HCEC 1CT (cell line): ENCODE data around the gene CEACAM19.
"Not testable (repeated sequence)": the region's sequence is repeated elsewhere in the genome, so short reads cannot be mapped to it uniquely, and the experiment has no call there.

Experiments used
- DNase-seq: peaks from one replicate; pipeline ENCODE4 v3.0.0-alpha.2; 2017

CEACAM19 gene

DNA sequence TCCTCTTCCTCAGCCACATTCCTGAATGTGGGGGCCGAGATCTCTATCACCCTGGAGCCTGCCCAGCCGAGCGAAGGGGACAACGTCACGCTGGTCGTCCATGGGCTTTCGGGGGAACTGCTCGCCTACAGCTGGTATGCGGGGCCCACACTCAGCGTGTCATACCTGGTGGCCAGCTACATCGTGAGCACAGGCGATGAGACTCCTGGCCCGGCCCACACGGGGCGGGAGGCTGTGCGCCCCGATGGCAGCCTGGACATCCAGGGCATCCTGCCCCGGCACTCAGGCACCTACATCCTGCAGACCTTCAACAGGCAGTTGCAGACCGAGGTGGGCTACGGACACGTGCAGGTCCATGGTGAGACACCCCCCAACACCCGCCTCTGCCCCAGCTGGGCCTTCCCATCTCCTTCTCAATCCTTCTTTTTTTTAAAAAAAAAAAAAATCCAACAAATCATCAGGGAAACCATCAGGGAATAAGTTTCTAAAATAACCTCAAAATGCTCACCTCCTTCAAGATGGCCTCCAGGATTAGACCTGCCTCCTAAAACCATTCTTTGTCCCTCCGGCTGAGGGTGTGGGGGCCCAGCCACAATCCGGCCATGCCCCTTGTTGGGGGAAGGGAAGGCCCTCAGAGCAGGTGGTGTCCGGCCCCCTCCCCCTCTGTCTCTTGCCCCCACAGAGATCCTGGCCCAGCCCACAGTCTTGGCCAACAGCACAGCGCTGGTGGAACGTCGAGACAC, 32.2 kb downstream of the CEACAM19 start:
- DNase-seq: no peak

- no peak for DNase-seq
Measured at GRCh38 chr19:44704982-44705381, 33.7 kb downstream of the CEACAM19 start.

- DNase-seq: no peak
Measured at GRCh38 chr19:44705502-44706010, 34.3 kb downstream of the CEACAM19 start.

DNA sequence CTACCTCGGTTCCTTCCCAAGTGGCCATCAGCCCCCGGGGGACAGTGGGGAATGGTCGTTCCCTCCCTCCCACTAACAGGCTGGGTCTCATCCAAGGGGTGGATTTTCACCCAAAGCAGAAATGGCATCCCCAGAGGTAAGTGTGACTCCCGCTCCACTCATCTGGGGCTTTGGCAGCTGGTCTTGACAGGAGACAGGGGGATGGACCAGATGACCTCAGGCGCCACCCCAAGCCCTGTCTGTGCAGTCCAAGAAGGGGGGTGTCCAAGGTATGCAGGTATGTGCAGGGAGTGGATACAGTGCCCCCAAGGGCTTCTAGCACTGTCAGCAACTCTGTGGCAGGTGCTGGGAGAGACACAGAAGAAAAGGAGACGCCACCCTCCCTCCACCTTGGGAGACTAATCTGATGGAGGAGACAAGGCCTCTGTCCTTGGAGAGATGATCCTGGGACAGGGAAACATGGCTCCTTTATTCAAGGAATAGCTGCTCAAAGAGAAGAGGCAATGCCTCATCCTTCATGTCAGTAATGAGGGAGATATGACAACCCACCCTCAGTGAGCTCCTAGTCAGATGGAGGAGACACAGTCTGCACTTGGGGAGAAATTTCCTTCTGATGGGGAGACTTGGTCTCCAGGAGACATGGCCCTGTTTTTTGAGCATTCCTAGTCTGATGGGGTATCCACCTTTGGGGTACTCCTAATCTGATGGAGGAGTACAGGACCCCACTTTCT, 35.4 kb downstream of the CEACAM19 start:
- no peak for DNase-seq

DNA sequence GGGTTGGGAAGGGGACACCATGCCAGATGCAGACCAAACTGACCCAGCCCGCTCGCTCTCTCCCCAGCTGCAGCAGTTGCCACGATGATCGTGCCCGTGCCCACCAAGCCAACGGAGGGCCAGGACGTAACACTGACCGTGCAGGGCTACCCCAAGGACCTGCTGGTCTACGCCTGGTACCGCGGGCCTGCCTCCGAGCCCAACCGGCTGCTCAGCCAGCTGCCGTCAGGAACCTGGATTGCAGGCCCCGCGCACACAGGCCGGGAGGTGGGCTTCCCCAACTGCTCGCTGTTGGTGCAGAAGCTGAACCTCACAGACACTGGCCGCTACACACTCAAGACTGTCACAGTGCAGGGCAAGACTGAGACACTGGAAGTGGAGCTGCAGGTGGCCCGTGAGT, 36.5 kb downstream of the CEACAM19 start:
- no peak for DNase-seq

GRCh38 chr19:44708940-44709339, 37.7 kb downstream of the CEACAM19 start:
- DNase-seq: no peak

GRCh38 chr19:44709434-44710266, 38.4 kb downstream of the CEACAM19 start:
- not testable (repeated sequence) for DNase-seq

DNA sequence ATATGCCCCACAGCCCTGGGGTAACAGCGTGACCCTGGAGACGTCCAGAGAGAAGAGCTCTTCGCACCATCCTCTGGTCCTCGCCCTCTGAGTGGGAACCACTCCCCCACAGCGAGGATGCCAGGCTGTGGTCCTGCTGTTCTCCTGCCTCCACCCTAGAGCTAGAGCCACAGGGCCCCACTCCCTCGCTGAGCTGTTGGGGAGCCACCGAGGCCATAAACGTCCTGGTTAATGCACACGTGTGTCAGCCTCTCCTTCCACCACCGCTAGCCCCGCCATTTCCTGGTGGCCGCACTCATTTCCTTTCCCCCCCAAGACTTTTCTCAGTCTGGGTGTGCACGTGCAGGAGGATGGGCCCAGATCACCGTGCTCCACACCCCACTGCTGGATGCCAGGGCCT, 39.2 kb downstream of the CEACAM19 start:
- no peak for DNase-seq

GRCh38 chr19:44712864-44713515, 41.7 kb downstream of the CEACAM19 start:
- peak; percentile 45 for DNase-seq

DNA sequence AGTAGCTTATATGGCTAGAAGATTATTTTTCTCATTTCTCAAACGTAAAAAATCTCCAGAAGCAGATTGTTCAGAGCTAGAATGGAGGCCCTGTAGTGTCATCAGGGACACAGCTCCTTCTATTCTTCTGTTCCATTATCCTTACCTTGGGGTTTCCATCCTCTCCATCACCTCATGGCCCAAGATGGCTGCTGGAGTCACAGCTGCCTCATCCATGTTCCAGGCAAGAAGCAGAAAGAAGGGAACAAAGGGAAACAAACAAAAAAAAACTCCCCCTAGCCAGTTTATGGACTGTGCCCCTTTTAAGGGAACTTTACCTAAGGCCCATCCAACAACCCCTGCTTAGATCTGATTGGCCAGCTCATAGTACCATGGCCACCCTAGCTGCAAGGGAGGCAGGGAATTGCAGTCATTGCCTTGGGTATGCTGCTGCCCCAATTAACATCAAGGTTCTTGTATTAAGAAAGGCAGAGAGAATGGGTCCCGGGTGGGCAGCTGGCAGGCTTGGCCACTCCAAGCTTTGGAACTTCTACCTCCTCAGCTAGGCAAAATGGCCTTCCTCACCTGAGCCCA, 43.4 kb downstream of the CEACAM19 start:
- DNase-seq: no peak

DNA sequence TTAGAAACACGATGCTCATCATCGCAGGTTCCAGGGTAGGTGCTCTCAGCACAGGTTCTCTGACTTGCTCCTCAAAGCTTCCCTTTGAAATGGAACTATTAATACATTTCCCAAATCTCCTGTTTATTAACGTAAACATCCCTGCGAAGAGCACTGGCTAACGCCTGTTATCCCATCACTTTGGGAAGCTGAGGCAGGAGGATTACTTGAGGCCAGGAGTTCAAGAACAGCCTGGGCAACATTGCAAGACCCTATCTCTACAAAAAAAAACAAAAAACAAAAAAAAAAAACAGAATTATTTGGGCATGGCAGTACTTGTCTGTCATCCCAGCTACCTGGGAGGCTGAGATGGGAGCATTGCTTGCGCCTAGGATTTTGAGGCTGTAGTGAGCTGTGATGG, 46.3 kb downstream of the CEACAM19 start:
- no peak for DNase-seq

- peak; percentile 75 for DNase-seq
Measured at GRCh38 chr19:44718441-44719261, 47.4 kb downstream of the CEACAM19 start.

DNA sequence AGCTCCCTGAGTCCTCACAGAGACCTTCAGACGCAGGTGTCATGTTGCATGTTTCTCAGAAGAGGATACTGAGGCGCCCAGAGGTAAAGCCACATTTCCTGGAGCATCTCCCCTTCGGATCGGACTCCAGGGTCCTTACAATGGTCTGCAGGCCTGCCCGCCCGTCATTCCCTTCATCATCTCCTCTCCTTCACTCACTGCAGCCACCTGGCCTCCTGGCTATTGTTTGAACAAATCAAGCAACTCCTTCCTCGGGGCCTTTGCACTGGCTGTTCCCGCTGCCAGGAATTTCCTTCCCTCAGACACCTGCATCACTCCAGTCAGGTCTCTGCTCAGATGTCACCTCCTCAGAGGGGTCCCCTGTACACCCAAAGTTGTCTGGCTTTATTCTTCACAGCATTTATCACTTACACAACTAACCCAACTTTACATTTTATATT, 48.0 kb downstream of the CEACAM19 start:
- DNase-seq: no peak

DNA sequence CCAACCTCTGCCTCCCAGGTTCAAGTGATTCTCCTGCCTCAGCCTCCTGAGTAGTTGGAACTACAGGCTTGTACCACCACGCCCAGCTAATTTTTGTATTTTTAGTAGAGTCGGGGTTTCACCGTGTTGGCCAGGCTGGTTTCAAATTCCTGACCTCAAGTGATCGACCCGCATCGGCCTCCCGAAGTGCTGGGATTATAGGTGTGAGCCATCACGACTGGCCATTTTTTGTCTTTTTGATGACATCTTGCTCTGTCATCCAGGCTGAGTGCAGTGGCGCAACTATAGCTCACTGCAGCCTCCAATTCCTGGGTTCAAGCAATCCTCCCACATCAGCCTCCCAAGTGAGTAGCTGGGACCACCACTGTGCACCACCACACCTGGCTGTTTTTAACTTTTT, 49.1 kb downstream of the CEACAM19 start:
- DNase-seq: not testable (repeated sequence)

DNA sequence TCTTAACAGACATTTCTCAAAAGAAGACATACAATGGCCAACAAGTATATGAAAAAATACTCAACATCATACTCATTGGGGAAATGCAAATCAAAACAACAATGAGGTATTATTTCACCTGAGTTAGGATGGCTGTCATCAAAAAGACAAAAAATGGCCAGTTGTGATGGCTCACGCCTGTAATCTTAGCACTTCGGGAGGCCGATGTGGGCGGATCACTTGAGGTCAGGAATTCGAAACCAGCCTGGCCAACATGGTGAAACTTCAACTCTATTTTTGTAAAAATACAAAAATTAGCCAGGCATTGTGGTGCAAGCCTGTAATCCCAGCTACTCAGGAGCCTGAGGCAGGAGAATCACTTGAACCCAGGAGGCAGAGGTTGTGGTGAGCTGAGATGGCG, 49.7 kb downstream of the CEACAM19 start:
- no peak for DNase-seq

DNA sequence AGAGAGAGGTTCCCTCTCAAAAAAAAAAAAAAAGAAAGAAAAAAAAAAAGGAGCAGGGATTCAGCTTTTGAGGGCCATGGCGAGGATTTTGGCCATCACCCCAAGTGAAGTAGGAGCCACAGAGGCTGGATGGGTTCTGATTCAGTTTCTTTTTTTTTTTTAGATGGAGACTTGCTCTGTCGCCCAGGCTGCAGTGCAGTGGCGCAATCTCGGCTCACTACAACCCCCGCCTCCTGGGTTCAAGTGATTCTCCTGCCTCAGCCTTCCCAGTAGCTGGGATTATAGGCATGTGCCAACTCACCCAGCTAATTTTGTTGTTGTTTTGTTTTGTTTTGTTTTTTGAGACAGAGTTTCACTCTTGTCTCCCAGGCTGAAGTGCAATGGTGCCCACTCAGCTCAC, 50.1 kb downstream of the CEACAM19 start:
- not testable (repeated sequence) for DNase-seq

DNA sequence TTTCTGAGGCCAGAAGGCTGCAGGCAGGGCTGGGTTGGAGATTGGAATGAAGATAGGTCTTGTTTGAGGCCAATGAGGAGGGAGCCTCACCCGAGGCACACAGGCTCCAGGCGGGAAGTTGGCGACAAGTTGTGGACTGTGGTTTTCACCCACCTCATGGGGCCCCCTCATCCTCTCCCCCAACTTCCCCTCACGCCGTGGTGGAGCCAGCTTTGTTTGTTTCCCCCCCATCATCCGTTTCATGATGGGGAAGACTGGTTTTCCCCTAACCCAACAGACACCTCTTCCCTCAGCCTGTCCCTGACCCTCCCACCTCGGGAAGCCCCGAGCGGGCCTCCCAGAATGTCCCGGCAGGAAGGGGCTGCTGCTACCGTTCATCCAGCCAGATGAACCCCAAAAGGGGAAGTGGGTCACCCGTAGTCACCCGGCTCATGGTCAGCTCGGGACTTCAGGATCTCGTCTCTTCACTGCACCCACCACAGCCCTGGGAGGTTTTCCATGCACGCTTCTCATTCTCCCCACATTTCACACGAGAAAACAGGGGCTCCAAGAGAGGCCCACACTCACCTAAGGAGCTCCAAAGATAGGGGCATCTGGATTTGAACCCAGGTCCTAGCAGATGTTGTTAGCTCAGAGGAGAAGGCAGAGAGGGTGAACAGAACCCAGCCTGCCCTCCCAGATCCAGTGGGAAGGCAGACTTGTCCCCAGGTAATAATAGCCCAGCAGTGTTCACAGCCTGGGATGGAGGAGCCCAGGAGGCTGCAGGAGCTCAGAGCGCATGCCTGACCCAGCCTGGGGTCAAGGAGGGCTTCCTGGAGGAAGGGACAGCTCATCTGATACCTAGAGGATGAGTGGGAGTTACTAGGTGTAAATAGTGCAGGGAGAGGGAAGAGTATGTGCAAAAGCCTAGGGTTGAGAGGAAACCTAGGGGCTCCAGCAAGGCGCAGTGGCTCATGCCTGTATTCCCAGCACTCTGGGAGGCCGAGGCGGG, 51.1 kb downstream of the CEACAM19 start:
- no peak for DNase-seq

DNA sequence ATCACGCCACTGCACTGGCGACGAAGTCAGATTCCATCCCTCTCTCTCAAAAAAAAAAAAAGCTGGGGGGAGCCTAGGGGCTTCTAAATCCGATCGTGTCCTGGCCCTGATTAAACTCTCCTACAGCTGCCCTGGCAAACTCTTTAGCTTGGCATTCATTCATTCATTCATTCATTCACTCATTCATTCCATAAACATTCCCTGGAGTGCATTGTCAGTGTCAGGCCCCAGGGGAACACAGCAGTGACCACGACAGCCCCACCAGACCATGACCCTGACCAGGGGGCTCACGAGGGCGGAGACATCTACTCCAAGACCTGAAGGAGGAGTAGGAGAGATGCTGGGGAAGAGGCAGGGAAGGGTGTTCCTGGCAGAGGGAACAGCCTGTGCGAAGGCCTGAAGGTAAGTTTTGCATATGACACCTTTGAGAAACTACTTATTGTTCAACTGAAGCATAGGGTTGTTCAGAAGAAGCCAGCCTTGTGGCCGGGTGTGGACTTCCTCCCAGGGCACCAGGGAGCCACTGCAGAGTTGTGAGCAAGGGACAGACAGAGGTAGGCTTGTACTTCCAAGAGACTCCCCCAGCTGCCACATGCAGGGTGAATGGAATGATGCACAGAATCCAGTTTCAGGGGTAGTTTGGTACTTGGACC, 52.1 kb downstream of the CEACAM19 start:
- DNase-seq: no peak

DNA sequence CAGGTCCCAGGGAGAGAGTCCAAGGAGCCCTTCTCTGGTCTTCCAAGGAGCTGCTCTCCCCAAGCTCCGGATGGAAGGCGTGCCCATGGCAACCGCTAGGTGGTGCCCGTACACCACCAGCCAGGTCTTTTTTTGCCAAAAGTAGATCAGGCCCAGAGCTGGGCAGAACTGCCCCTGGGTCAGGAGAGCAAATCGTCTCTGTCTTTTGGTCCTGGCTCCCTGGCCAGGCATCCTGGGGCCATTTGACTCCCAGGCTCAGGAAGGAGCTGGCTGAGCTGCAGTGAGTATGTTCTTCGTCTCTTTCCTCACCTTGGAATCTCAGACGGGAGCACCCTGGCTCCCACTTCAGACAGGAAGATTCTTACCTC, 52.7 kb downstream of the CEACAM19 start:
- peak; percentile 65 for DNase-seq

DNA sequence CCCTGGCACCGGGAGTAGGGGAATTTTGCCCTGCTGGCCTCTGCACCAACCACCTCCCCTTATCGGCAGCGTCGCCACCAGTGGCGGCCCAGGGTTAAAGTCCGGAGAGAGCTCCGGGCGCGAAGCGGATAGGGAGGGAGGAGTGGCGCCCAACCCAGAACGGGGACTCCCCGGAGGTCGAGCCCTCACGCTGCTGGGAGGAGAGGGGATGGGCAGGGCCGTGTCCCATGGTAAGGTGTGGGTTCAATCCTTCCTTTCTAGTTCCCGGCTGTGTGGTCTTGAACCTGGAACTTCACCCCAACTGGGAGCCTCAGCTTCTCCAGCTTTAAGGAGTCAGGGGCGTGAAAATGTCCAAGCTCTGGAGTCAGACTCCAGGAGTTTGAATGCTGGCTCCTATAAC, 54.0 kb downstream of the CEACAM19 start:
- DNase-seq: no peak
